ENCODE data around the gene S100A8. TPM values are rescaled to one million over a fixed set of nuclear protein-coding genes. Genes with fewer than 3 reads are reported as not detected.

The S100A8 gene
- not detected in 2 replicates for total RNA-seq

DNA sequence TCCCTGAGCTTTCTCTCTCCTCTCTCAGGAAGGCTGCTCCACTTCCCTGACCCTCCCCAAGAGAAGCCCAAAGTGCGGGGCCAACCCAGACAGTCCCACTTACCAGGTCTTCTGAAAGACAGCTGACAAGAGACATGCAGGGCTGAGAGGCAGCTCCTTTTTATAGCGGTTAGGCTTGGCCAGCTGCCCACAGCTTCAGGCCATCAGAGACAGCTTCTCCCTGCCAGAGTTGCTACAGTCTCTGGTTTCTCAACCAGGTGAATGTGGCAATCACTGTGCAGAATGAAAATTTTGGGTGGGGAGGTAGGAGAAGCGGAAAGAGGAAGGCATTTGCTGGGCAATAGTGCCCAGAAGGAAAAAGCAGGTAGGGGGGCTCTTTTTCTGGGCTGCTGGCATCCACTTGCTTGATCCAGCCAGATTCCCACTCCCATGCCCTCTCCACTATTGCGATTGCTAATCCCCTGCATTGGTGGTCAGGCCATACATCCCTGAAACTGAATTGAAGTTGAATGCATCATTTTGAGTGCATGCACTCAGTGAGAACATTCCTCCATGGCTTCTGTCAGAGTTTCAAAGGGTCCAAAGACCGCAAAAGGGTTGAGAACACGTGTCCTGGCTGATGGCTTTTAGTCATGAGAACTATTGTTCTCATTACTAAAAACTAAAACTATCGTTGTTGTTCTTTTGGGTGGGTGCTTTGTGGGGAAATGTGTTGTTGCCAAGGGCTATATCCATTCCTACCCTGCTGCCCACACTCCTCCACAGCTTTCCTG is at the start of gene S100A8:
Gene S100A8, minus strand, starts transcription at position 136 of the 773 bp plus-strand sequence. CDS start 538 bp downstream, outside the sequence.
- DNase-seq (ENCODE audit: low read depth): no peak
- TF ChIP-seq, protein P1, sequence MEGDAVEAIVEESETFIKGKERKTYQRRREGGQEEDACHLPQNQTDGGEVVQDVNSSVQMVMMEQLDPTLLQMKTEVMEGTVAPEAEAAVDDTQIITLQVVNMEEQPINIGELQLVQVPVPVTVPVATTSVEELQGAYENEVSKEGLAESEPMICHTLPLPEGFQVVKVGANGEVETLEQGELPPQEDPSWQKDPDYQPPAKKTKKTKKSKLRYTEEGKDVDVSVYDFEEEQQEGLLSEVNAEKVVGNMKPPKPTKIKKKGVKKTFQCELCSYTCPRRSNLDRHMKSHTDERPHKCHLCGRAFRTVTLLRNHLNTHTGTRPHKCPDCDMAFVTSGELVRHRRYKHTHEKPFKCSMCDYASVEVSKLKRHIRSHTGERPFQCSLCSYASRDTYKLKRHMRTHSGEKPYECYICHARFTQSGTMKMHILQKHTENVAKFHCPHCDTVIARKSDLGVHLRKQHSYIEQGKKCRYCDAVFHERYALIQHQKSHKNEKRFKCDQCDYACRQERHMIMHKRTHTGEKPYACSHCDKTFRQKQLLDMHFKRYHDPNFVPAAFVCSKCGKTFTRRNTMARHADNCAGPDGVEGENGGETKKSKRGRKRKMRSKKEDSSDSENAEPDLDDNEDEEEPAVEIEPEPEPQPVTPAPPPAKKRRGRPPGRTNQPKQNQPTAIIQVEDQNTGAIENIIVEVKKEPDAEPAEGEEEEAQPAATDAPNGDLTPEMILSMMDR (IDR thresholded peaks at IDR 0.05; ENCODE audit: insufficient read depth, low read length, poor library complexity, severe bottlenecking): no peak
- H3K36me3 ChIP-seq (ENCODE audit: control insufficient read depth, insufficient read depth, low read length): no peaks in the 10 kb centered on the region

DNA sequence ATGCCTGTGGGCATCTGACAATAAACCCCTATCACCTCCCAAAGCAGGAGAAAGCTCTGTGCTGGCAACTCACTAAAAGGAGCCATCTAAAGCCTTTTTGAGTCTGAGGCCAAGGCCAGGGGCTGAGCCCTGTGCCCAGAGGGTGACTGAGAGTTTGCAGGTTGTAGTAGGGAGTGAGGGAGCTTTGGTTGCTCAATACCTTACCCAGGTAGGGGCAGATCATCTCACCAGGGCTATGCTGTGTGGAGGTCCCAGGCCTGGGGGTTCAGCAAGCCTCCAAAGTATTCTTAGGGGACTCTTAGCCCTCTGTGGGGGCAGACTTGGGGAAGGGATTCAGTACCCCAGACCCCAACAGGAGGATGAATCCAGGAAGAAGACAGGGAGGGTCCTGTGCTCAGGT is 48.4 kb upstream of the S100A8 start:
- Histone ChIP-seq H3K4me3 (ENCODE audit: low read depth, low read length) (no peak overlapping the region), H3K36me3 (ENCODE audit: control insufficient read depth, insufficient read depth, low read length) (no peaks in the 10 kb centered on the region), H3K27me3 (ENCODE audit: control insufficient read depth, insufficient read depth, low read length) (no peaks in the 10 kb centered on the region)
- no peak for DNase-seq (ENCODE audit: low read depth)
- TF ChIP-seq, protein P1 (IDR thresholded peaks at IDR 0.05; ENCODE audit: insufficient read depth, low read length, poor library complexity, severe bottlenecking): no peak

More for the DNA sequence above, at the start of gene S100A8:
- no peak within 1 kb of the TSS for H3K4me3 ChIP-seq (ENCODE audit: low read depth, low read length)
- H3K27me3 ChIP-seq (ENCODE audit: control insufficient read depth, insufficient read depth, low read length): peaks cover 2% of the 10 kb centered on the region

DNA sequence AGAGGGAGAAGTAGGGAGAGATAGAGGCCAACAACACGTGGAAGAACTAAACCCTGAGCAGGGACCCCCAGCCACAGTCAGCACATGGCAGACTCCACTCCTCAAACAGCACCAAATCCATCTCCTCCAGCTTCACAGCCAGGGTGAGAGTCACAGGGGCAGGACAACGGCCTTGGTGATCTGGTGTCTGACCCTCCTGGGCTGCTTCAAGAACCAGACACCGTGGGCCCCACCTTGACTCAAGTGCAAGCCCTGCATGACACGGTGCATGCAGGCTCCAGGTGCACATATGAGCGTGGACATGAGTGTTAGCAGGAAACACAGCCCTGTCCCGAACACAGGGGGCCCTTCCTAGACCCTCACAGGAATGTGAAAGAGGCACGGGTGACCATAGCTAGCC is 47.7 kb upstream of the S100A8 start:
- no peak for DNase-seq (ENCODE audit: low read depth)
- H3K36me3 ChIP-seq (ENCODE audit: control insufficient read depth, insufficient read depth, low read length): no peaks in the 10 kb centered on the region
- no peak overlapping the region for H3K4me3 ChIP-seq (ENCODE audit: low read depth, low read length)
- TF ChIP-seq, protein P1 (IDR thresholded peaks at IDR 0.05; ENCODE audit: insufficient read depth, low read length, poor library complexity, severe bottlenecking): no peak
- no peaks in the 10 kb centered on the region for H3K27me3 ChIP-seq (ENCODE audit: control insufficient read depth, insufficient read depth, low read length)

DNA sequence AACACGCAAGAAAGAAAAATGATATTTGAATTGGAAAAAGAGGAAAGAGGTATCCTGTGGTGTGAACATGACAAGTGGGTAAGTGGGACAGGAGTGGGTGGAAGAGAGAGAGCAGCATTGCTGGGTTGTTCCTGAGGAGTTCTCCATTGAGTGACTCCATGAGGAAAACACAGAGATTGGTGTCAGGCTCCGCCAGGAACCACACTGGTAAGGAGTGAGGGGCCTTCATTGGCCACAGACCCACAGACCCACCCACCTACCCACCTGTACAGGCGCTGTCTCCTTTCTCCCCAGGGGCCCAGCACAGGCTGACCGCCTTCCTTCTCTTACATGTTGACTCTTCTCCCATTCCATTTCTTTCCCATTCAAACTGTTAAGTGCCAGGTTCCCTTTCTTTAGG is 46.4 kb upstream of the S100A8 start:
- H3K27me3 ChIP-seq (ENCODE audit: control insufficient read depth, insufficient read depth, low read length): no peaks in the 10 kb centered on the region
- no peak for DNase-seq (ENCODE audit: low read depth)
- no peak overlapping the region for H3K4me3 ChIP-seq (ENCODE audit: low read depth, low read length)
- TF ChIP-seq, protein P1 (IDR thresholded peaks at IDR 0.05; ENCODE audit: insufficient read depth, low read length, poor library complexity, severe bottlenecking): no peak
- no peaks in the 10 kb centered on the region for H3K36me3 ChIP-seq (ENCODE audit: control insufficient read depth, insufficient read depth, low read length)

DNA sequence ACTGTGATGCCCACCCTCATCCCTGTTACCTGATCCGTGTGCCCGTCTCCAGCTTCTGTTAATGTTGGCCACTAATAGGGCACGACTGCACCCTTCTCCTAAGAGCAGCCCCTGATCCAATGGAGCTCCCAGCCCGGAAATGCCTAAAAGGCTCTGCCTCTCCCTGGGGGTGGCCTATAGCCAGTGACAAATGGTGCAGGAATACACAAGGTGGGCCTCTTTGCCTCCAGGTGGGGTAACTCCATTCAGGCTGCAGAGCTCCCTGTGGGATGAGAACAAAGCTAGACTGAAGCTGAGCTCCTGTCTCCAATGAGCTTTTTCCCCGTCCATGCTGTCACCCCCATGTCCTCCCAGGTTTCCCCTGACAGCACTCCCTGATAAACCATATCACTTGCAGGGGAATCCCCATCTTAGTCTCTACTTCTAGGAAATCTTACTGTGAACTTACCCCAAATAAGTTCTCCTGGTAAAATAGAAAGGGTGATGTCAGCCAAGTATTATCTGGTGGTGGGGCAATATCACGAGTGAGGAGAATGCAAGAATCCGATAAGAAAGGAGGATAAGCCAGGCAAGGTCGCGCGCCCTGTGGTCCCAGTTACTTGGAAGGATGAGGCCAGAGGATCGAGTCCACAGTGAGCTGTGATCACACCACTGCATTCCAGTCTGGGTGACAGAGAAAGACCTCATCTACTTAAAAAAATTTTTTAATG is 44.0 kb upstream of the S100A8 start:
- no peak for DNase-seq (ENCODE audit: low read depth)
- H3K27me3 ChIP-seq (ENCODE audit: control insufficient read depth, insufficient read depth, low read length): no peaks in the 10 kb centered on the region

More for the DNA sequence above, 44.0 kb upstream of the S100A8 start:
- Histone ChIP-seq H3K4me3 (ENCODE audit: low read depth, low read length) (no peak overlapping the region), H3K36me3 (ENCODE audit: control insufficient read depth, insufficient read depth, low read length) (no peaks in the 10 kb centered on the region)
- TF ChIP-seq, protein P1 (IDR thresholded peaks at IDR 0.05; ENCODE audit: insufficient read depth, low read length, poor library complexity, severe bottlenecking): no peak

All from kidney epithelial cell (primary cell).